ENCODE measurements around the gene SLC12A8.

- no peak for TF ChIP-seq CTCF (IDR thresholded peaks at IDR 0.05)
- TF ChIP-seq POLR2A (IDR thresholded peaks at IDR 0.05) = no peak
Measured at GRCh38 chr3:125261031-125261430, 48.5 kb upstream of the SLC12A8 start.
